ENCODE measurements around the gene CDCA3.
A peak's percentile ranks its signal among the peaks of the same experiment; 100 is the strongest.
"Not testable (repeated sequence)": the region's sequence is repeated elsewhere in the genome, so short reads cannot be mapped to it uniquely, and the experiment has no call there.

Gene CDCA3

GRCh38 chr12:6883252-6883651, 32.2 kb upstream of the CDCA3 start:
- H3K4me3 ChIP-seq (ENCODE audit: low read length) = no peak overlapping the region
- DNase-seq (ENCODE audit: low read depth) = no peak
- no peak for TF ChIP-seq CTCF (conservative IDR thresholded peaks at IDR 0.05; ENCODE audit: low read depth, low read length)

- not testable (repeated sequence) for H3K4me3 ChIP-seq (ENCODE audit: low read length); DNase-seq (ENCODE audit: low read depth)
Observed at GRCh38 chr12:6879824-6880223, 28.7 kb upstream of the CDCA3 start.

- not testable (repeated sequence) for DNase-seq (ENCODE audit: low read depth)
- H3K4me3 ChIP-seq (ENCODE audit: low read length) = peak overlapping the region; percentile 78
Observed at GRCh38 chr12:6874015-6874368, 22.9 kb upstream of the CDCA3 start.

GRCh38 chr12:6873094-6874014, 22.3 kb upstream of the CDCA3 start, which contains the start of gene SPSB2:
Gene SPSB2, minus strand, starts transcription at chr12:6873303. Its CDS starts 402 bp downstream, at chr12:6872901.
- no peak for TF ChIP-seq CTCF (conservative IDR thresholded peaks at IDR 0.05; ENCODE audit: low read depth, low read length)
- peak within 1 kb of the TSS; percentile 78 for H3K4me3 ChIP-seq (ENCODE audit: low read length)
- DNase-seq (ENCODE audit: low read depth) = peak; percentile 84

GRCh38 chr12:6872073-6873048, 21.3 kb upstream of the CDCA3 start:
- peak overlapping the region; percentile 78 for H3K4me3 ChIP-seq (ENCODE audit: low read length)
- peak; percentile 97 for TF ChIP-seq CTCF (conservative IDR thresholded peaks at IDR 0.05; ENCODE audit: low read depth, low read length)
- DNase-seq (ENCODE audit: low read depth) = no peak

- no peak for TF ChIP-seq CTCF (conservative IDR thresholded peaks at IDR 0.05; ENCODE audit: low read depth, low read length)
- H3K4me3 ChIP-seq (ENCODE audit: low read length) = peak overlapping the region; percentile 78
- DNase-seq (ENCODE audit: low read depth) = no peak
Observed at GRCh38 chr12:6871052-6871957, 20.2 kb upstream of the CDCA3 start.

GRCh38 chr12:6870304-6870703, 19.2 kb upstream of the CDCA3 start:
- not testable (repeated sequence) for H3K4me3 ChIP-seq (ENCODE audit: low read length); DNase-seq (ENCODE audit: low read depth)
